Stomach (tissue), 9 donors: ENCODE data around the gene SRL. TPM values are rescaled to one million over a fixed set of nuclear protein-coding genes. Genes with fewer than 3 reads are reported as not detected.

Experiments used
- DNase-seq, 2 donors: peaks; one replicate each; pipeline versions ENCODE4 v3.0.0 to v3.0.0-alpha.2; 2013 to 2019
- H3K27ac ChIP-seq, 5 donors: fragments of 200-600 bp in 4 of 5; sonication (generic) in 4 of 5; one replicate each; pipeline ENCODE4 v1.5.1; 2013 to 2019; ENCODE audit warnings: mild to moderate bottlenecking in 1 of 5, moderate library complexity in 1 of 5
- H3K27me3 ChIP-seq, 3 donors: fragments of 200-600 bp; sonication (generic); one replicate each; pipeline ENCODE4 v1.5.1; 2017 to 2019; ENCODE audit warnings: mixed run types in 1 of 3
- H3K36me3 ChIP-seq, 4 donors: fragments of 200-600 bp; sonication (generic); 1 replicate in 3 of 4; 2 replicates in 1 of 4; pipeline ENCODE4 v1.5.1; 2016 to 2019
- H3K4me1 ChIP-seq, 4 donors: fragments of 200-600 bp; sonication (generic); one replicate each; pipeline ENCODE4 v1.5.1; 2016 to 2019
- H3K4me3 ChIP-seq, 4 donors: fragments of 200-600 bp; sonication (generic) in 3 of 4; one replicate each; pipeline ENCODE4 v1.5.1; 2016 to 2019; ENCODE audit warnings: mild to moderate bottlenecking in 1 of 4
- H3K9me3 ChIP-seq, 4 donors: fragments of 200-600 bp; sonication (generic); one replicate each; pipeline ENCODE4 v1.5.1; 2016 to 2019
- CTCF ChIP-seq, 7 experiments: fragments of 450-650 bp in 4 of 7; fragments of 200-600 bp in 3 of 7; sonication (generic) in 3 of 7; IDR thresholded peaks; one replicate each; pipeline ENCODE4 v1.5.1; 2016 to 2019; ENCODE audit warnings: antibody characterized with exemption in 7 of 7, control low read depth in 2 of 7, mild to moderate bottlenecking in 1 of 7
- EP300 ChIP-seq: sonication (generic); formaldehyde crosslinking; IDR thresholded peaks from one replicate; pipeline ENCODE4 v1.6.1; 2017; ENCODE audit warnings: antibody characterized with exemption
- POLR2A ChIP-seq, 4 donors: fragments of 450-650 bp; IDR thresholded peaks; one replicate each; pipeline ENCODE4 v1.6.1; 2016; ENCODE audit warnings: antibody characterized with exemption in 4 of 4, control low read depth in 2 of 4, mild to moderate bottlenecking in 1 of 4, moderate library complexity in 1 of 4
- POLR2AphosphoS5 ChIP-seq, 3 donors: sonication (generic); formaldehyde crosslinking; IDR thresholded peaks; one replicate each; pipeline ENCODE4 v1.6.1; 2016; ENCODE audit warnings: antibody characterized with exemption in 3 of 3
- WGBS, 5 donors: extraction: QIAGEN DNeasy Blood & Tissue Kit in 3 of 5; methylation state at CpG; one replicate each; pipeline versions ENCODE4 v1.1.5 to v1.1.7; 2013 to 2018; 5-methylcytosine and 5-hydroxymethylcytosine counted together
- intact Hi-C: fragments of 100-400 bp; cut with DNase I; formaldehyde crosslinking; loops from one replicate; pipeline ENCODE4 v1.15.1; 2023; ENCODE audit warnings: low total_unique reads
- polyA plus RNA-seq, 3 donors: library from polyadenylated mRNA; stranded (reverse); fragments of 200-250 nt; gene quantifications; one replicate each; pipeline ENCODE4 v1.2.3, GENCODE V29; 2013
- total RNA-seq, 5 donors: library from RNA; depleted of rRNA; stranded (reverse); fragments of >200 nt; gene quantifications; one replicate each; pipeline versions ENCODE4 v1.1.0 to v1.2.3, GENCODE V29; 2014 to 2016
- donor health status: healthy with polysubstance abuse.
- donor health status: Bipolar disorder and iron deficiency.
- donor health status: healthy.

The SRL gene
- total and polyA plus RNA-seq, 8 donors, result 0.31 to 1.5 (median 0.65) TPM; not detected in 4

GRCh38 chr16:4192206-4192605 is 49.7 kb downstream of the SRL start:
- DNase-seq, result no peak
- Histone ChIP-seq H3K9me3 (no peaks in the 10 kb centered on the region), H3K27ac (no peak overlapping the region), H3K4me3 (no peak overlapping the region), H3K36me3 (no peaks in the 10 kb centered on the region), H3K27me3 (peaks cover 0 to 8% (median 0%) of the 10 kb centered on the region in 3 donors), H3K4me1 (no peaks in the 10 kb centered on the region)
- TF ChIP-seq EP300 (no peak), CTCF (IDR thresholded peaks at IDR 0.05) (no peak), POLR2AphosphoS5 (IDR thresholded peaks at IDR 0.05) (no peak), POLR2A (IDR thresholded peaks at IDR 0.05) (no peak)
- intact Hi-C loops, result no loop called here
- WGBS, 5 donors, result 92 to 97% (median 96%) methylated on average over 14 of the region's 14 CpGs

GRCh38 chr16:4190712-4191333 is 51.1 kb downstream of the SRL start:
- no peaks in the 10 kb centered on the region for H3K4me1 ChIP-seq
- H3K4me3 ChIP-seq, result no peak overlapping the region
- no peak overlapping the region for H3K27ac ChIP-seq
- H3K27me3 ChIP-seq, result peaks cover 0 to 8% (median 0%) of the 10 kb centered on the region in 3 donors
- 86 to 92% (median 89%) methylated on average over 13 of the region's 13 CpGs for WGBS, 5 donors
- intact Hi-C loops, result no loop called here
- DNase-seq, result no peak
- no peak for TF ChIP-seq POLR2A (IDR thresholded peaks at IDR 0.05)
- TF ChIP-seq POLR2AphosphoS5 (IDR thresholded peaks at IDR 0.05), result no peak
- no peak for TF ChIP-seq CTCF (IDR thresholded peaks at IDR 0.05)
- TF ChIP-seq EP300, result no peak
- H3K9me3 ChIP-seq, result no peaks in the 10 kb centered on the region
- H3K36me3 ChIP-seq, result no peaks in the 10 kb centered on the region

- DNase-seq, result no peak
- H3K9me3 ChIP-seq, result no peaks in the 10 kb centered on the region
- H3K27ac ChIP-seq, result no peak overlapping the region
- H3K4me3 ChIP-seq, result no peak overlapping the region
- H3K27me3 ChIP-seq, result peaks cover 0 to 8% (median 0%) of the 10 kb centered on the region in 3 donors
- 63 to 77% (median 70%) methylated on average over 7 to 9 of the region's 9 CpGs for WGBS, 5 donors
- TF ChIP-seq POLR2A (IDR thresholded peaks at IDR 0.05) (no peak), POLR2AphosphoS5 (IDR thresholded peaks at IDR 0.05) (no peak), EP300 (no peak), CTCF (IDR thresholded peaks at IDR 0.05) (no peak)
- H3K36me3 ChIP-seq, result no peaks in the 10 kb centered on the region
- no peaks in the 10 kb centered on the region for H3K4me1 ChIP-seq
- intact Hi-C loops, result no loop called here
These were observed 51.8 kb downstream of the SRL start for GRCh38 chr16:4190086-4190485.

- intact Hi-C loops, result no loop called here
- TF ChIP-seq POLR2A (IDR thresholded peaks at IDR 0.05), result no peak
- TF ChIP-seq CTCF (IDR thresholded peaks at IDR 0.05), result no peak
- no peak for TF ChIP-seq POLR2AphosphoS5 (IDR thresholded peaks at IDR 0.05)
- TF ChIP-seq EP300, result no peak
- 10 to 22% (median 12%) methylated on average over 28 to 59 of the region's 59 CpGs for WGBS, 5 donors
- H3K9me3 ChIP-seq, result no peaks in the 10 kb centered on the region
- peak overlapping the region; percentile 56 to 78 (median 64) for H3K4me3 ChIP-seq
- H3K27me3 ChIP-seq, result peaks cover 0 to 8% (median 0%) of the 10 kb centered on the region in 3 donors
- H3K36me3 ChIP-seq, result no peaks in the 10 kb centered on the region
- peaks cover 4 to 16% (median 12%) of the 10 kb centered on the region in 4 donors for H3K4me1 ChIP-seq
- peak overlapping the region; percentile 43 to 99 (median 94) for H3K27ac ChIP-seq
- peak in 1 of 2 donors; percentile 21 for DNase-seq
These were observed 57.7 kb downstream of the SRL start for GRCh38 chr16:4184038-4184702.
